ENCODE measurements around the gene KCNE1.

DNA sequence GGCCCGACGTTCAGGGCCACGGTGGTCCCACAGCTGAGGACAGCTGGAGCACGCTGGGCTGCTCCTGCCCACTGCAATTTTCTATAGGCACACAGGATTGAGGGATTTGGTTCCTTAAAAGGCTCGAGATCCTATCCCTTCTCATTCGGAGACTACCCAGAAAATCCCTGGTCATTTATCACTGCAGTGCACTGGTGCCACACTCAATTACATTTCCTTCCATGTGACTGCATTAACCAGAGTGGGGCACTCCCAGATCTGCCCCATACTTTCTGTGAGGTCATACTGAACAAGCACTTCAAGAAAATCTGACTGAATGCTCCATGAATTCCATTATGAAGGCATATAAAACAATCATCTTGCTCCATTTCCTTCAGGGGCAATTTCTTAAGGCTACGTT lies 49.8 kb upstream of the KCNE1 start:
- TF ChIP-seq POLR2A (IDR thresholded peaks at IDR 0.05) = no peak
- TF ChIP-seq, protein P1, sequence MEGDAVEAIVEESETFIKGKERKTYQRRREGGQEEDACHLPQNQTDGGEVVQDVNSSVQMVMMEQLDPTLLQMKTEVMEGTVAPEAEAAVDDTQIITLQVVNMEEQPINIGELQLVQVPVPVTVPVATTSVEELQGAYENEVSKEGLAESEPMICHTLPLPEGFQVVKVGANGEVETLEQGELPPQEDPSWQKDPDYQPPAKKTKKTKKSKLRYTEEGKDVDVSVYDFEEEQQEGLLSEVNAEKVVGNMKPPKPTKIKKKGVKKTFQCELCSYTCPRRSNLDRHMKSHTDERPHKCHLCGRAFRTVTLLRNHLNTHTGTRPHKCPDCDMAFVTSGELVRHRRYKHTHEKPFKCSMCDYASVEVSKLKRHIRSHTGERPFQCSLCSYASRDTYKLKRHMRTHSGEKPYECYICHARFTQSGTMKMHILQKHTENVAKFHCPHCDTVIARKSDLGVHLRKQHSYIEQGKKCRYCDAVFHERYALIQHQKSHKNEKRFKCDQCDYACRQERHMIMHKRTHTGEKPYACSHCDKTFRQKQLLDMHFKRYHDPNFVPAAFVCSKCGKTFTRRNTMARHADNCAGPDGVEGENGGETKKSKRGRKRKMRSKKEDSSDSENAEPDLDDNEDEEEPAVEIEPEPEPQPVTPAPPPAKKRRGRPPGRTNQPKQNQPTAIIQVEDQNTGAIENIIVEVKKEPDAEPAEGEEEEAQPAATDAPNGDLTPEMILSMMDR (IDR thresholded peaks at IDR 0.05) = no peak
